GM20000 (cell line): ENCODE data around the gene RTKN2.

Experiments used
- DNase-seq: peaks from one replicate; pipeline ENCODE4 v3.0.0; 2012; ENCODE audit warnings: low spot score
- TF ChIP-seq, protein P1 (sequence below): IDR thresholded peaks from 2 replicates; pipeline ENCODE4 v1.5.1; 2012; ENCODE audit warnings: mild to moderate bottlenecking, control low read depth; ENCODE audit errors: extremely low read depth, missing control alignments

RTKN2 gene

DNA sequence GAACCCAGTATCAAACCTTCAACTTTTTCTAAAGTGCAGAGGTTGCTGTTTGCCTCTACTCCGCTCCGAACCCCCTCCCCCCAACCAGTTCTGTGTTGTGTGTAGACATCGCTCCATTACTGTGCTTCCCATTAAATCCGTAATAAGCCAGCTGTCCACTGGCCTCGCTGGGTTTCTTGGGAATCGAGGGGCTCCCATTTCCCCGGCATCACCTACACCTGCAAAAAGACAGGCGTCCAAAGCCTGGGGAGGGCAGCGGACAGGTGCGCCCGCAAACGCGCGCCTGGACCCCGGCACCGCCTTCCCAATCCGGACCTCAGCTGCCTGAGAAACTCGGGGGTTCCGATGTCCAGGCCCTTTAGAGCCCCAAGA lies 631 bp downstream of the RTKN2 start:
- DNase-seq, result no peak
- TF ChIP-seq, protein P1, sequence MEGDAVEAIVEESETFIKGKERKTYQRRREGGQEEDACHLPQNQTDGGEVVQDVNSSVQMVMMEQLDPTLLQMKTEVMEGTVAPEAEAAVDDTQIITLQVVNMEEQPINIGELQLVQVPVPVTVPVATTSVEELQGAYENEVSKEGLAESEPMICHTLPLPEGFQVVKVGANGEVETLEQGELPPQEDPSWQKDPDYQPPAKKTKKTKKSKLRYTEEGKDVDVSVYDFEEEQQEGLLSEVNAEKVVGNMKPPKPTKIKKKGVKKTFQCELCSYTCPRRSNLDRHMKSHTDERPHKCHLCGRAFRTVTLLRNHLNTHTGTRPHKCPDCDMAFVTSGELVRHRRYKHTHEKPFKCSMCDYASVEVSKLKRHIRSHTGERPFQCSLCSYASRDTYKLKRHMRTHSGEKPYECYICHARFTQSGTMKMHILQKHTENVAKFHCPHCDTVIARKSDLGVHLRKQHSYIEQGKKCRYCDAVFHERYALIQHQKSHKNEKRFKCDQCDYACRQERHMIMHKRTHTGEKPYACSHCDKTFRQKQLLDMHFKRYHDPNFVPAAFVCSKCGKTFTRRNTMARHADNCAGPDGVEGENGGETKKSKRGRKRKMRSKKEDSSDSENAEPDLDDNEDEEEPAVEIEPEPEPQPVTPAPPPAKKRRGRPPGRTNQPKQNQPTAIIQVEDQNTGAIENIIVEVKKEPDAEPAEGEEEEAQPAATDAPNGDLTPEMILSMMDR, result no peak

DNA sequence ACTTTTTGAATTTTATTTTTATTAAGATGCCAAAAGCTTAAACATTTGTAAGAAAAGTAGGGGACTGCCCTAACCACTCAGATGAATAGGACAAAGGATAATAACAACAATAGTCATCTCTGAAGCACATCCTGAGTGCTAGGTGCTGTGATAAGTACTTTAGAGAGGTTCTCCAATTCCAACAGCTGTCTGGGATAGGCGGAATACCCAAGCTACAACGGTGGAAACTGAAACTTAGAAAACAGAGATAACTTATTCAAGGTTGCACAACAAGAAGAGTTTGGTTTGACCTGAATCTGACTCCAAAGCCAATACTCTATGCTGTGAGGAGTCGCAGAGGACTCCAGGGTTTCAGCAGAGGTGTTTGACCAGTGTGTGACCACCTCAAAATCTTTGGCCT lies 2.0 kb downstream of the RTKN2 start:
- no peak for DNase-seq

DNA sequence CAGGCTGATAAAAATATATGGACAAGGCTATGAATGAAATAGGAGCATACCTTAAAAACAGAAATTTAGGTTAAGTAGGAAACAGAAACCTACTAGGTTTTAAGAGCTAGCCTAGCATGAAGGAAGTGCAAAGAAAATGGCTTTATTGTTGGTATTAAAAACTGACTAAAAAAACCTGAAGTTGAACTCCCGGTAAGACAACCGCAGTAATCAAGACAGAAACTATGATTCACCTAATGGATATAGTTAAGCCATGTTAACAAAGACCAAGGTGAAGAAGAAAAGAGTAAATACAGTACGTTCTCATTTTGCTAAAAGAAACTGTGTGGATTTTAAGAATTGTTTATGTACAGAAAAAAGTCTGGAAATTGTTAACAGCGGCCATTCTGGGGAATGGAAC lies 2.5 kb downstream of the RTKN2 start:
- TF ChIP-seq, protein P1, result no peak
- DNase-seq, result no peak

More for the DNA sequence above, 2.0 kb downstream of the RTKN2 start:
- TF ChIP-seq, protein P1, result no peak

DNA sequence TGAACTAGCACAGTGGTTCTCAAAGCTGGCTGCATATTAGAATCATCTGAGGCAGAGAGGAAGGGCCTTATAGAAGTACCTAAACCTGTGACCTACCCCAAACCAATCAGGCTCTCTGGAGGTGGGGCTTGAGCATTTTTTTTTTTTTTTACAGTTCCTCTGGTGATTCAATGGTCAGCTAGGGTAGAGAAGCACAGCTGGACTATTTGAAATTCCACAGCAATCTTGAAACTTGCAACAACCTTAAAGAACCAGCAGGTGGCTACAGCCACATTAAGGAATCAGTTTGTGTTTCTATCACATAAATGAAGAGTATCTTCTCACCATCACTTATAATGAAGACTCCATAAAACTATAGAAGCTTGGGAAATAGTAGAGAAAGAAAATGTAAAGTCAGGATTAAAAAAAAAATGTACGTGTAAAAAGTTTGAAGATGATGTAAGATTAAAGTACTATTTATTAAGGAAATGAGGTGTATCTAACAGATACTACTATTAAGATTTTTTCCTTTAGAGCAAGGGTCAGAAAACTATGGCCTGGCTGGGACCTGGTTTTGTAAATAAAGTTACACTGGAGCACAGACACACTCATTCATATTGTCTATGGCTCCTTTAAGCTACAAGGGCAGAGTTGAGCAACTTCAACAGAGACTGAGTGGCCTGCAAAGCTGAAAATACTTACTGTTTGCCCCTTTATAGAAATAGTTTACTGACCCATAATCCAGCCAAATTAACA lies 3.8 kb downstream of the RTKN2 start:
- TF ChIP-seq, protein P1, result peak; percentile 26
- DNase-seq, result peak; percentile 44

DNA sequence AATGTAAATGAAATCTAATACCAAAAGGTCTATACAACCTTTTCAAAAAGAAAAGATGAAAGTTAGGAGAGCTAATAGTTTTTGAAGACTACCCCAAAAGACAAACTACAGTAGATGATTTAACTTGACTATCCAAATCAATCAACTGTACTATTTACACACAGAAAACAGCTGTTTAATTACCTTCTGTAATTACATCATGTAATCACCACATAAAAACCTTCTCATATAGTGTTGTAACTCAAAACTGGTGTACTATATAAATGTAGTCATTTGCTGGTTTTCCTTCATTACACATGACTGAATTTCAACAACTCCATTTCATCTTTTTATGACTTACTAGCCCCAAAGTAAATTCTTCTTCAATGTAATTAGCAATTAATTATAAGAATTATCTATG lies 4.5 kb downstream of the RTKN2 start:
- TF ChIP-seq, protein P1, result no peak
- DNase-seq, result no peak

DNA sequence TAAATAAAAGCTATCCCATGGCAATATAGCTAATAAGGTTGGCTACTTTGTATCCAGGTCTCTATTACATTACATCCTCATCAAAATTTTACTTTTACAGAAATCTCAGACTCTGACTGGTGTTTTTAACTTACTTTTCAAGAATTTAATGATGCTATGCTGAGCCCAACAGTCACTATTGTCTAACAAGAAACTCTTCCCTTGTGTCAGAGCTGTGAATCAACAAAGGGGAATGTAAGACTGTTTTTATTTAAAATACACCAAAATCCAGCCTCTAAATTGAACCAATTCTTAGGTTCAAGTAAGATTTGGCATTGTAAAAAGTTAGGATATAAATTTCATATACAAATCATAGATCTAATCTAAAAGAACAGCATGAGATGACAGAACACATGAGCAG lies 7.0 kb downstream of the RTKN2 start:
- no peak for DNase-seq
- TF ChIP-seq, protein P1, result no peak

DNA sequence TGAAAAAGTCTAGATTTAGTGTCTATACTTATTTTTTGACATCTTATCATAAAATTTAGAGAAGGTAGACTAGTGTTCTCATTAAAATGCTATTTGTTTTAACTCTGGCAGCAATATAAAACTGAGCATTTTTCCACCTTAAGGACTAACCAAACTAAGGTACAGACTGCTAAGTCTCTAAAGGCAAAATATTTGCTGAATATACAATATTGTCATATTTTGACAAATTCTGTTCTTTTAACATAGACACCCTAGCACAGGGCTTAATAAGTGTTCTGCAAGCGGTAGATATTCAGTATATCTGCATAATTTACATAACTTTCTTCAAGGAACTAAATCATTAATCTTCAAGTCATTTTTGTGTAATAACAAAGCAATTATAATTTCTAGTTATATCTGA lies 8.6 kb downstream of the RTKN2 start:
- TF ChIP-seq, protein P1, result no peak
- DNase-seq, result no peak
